GDM1 (cell line): Measurements from ENCODE around the gene ZBTB38.

Experiments
- DNase-seq: peaks from one replicate; lab custom pipeline; 2025; lab: John Stamatoyannopoulos, UW

The ZBTB38 gene

DNA sequence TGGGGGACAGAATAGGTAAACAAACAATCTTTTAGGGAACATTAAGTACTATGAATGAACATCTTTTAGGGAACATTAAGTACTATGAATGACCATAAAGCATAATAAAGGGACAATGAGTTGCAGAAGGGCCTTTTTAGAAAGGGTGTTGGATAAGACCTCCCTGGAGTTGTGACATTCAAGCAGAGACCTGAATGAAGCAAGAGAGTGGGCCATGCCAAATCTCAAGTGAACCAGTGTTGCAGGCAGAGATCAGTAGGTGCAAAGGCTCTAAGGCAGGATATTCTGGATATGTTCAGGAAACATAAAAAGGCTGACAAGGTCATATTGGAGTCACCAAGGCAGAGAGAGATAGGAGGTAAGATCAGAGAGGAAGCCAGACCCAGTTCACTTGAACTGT lies 29.4 kb upstream of the ZBTB38 start:
- DNase-seq, result no peak

DNA sequence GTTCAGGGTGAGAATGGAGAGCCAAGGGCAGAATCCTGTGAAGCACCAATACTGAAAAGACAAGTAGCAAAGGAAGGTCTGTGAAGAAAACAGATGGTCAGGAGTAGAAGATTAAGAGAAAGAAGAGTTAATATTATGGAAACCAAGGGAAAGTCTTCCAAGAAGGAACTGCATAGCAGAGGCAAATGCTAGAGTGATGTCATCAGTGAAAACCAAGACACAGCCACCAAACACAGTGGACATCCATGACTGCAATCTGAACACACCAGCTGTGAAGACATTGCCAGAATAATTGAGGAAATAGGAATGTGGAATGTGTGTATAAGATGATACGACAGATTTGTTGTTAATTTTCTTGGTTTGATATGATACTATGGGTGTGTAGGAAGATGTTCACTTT lies 26.8 kb upstream of the ZBTB38 start:
- no peak for DNase-seq

DNA sequence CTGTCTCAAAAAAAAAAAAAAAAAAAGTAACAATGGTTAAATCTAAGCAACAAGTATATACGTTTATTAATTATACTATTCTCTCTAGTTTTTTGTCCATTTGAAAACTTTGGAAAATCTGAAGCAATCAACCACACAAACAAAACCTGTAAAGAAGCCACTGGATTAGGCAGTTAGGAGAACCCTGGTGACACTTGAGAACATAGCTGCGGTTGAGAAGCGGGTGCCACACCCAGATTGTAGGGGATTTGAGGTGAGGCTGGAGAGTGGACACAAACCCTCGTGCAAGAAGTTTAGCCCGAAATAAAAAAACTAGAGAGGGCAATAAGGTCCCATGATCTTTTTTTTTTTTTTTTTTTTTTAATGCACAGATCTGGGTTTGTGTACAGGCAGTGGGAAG lies 25.9 kb upstream of the ZBTB38 start:
- no peak for DNase-seq

DNA sequence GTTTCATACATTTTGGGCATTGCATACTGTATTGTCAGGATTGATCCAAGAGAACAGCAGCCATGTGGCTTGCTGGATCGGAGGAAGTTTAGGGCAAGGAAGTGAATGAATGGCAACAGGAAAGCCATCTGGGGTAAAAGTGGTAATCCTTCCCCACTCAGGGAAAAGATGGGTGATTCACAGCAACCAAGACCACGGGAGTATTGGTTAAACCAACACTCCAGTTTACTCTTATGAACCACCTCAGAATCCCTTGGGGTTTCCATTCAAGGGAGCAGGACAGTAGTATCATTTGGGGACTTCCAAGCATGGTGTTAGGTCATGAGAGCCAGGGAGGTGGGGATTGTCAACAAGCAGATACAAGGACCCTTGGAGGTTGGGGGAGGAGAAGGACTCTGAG lies 25.2 kb upstream of the ZBTB38 start:
- DNase-seq, result no peak

- DNase-seq, result no peak
These were observed 24.4 kb upstream of the ZBTB38 start for GRCh38 chr3:141343865-141344271.

DNA sequence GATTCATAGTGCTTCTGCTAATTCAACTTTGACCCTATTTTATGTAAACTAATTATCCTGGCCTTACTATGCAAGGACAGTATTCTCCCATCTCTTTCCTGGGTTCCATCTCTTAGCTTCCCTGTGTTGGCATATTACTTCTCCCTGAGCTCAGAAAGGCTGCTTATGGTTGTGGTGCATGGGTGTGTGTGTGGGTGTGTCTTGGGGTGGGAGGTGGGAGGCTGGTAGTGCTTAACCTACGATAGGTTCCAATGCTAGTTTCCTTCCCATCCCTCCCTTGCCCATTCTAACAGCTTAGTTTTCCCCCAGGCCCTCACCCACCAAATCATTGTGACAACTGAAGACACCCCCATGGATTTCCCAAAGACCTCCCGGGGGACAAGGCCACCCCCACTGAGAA lies 22.8 kb upstream of the ZBTB38 start:
- DNase-seq, result no peak

GRCh38 chr3:141346007-141346406 lies 22.3 kb upstream of the ZBTB38 start:
- no peak for DNase-seq

DNA sequence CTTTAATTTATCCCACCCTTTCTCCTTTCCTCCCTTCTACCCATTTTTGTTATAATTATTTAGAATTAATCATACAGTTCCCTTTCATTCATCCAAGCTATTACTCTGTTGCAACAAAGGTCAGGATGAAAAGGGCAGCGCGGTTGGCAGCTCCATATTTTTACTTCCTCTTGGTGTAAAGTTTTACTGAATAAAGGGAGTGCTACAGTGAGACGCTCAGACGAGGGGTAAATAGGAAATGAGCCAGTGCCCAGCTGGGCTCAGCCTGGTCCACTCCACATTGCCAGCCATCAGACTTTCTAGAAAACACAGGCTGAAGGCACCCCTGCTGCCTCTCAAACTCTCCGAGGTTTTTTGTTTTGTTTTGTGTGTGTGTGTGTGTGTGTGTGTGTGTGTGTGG lies 21.9 kb upstream of the ZBTB38 start:
- DNase-seq, result no peak

DNA sequence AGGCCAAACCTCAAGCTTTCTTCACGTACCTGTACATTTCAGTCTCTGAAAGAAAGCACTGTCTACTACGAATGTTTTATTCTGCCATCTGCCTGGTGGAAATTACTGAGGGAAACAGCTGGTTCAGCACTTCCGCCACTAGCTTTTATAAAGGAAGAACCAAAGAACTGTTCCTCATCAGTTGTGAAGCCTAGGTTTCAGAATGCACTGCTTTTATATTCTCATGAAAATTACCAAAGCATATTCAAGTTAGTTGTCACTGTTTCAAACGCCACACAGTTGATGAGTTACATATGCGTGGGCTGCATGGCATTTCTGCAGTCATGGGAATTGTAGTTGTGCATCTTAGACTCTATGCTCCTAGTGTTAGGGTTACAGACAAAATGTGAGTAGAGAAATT lies 21.5 kb upstream of the ZBTB38 start:
- DNase-seq, result no peak

- no peak for DNase-seq
These were observed 19.5 kb upstream of the ZBTB38 start for GRCh38 chr3:141348837-141349236.

GRCh38 chr3:141349711-141350110 lies 18.6 kb upstream of the ZBTB38 start:
- DNase-seq, result no peak

DNA sequence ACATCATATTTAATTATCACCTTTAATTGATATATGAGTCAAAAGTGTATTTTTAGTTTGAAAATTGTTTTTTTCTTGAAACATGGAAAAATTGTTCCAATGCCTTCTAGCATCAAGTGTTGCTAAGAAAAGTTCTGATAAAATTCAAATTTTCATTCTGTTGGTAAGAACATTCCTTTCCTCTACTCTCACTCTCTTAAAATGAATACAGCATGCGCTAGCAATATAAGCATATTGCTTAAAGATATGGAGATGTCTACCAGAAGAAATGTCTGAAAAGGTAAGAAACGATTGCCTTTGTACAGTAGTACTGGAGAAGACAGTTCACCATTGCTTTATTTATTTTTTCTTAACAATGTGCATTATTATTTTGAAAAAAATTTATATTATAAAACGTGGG lies 17.6 kb upstream of the ZBTB38 start:
- no peak for DNase-seq

GRCh38 chr3:141352262-141352984 lies 15.9 kb upstream of the ZBTB38 start:
- DNase-seq, result no peak

GRCh38 chr3:141353652-141354495 lies 14.4 kb upstream of the ZBTB38 start:
- no peak for DNase-seq

DNA sequence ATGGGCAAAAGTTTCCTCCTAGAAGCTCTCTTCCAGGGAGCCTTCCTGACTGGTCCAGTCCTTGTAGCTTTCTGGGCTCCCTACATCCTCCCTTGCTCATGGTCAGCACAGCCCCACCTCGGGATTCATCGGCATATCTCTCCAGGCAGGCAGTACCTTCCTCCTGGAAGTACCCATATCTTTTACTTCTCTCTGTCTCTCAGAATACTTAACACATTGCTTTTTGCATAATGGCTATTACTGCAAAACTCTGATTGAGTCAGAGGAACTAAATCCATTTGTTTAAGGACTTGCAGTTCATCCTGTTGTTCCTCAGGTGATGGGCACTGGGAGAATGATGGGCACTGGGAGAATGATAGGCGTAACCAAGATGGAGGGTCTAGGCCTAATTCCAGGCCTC lies 13.8 kb upstream of the ZBTB38 start:
- no peak for DNase-seq

DNA sequence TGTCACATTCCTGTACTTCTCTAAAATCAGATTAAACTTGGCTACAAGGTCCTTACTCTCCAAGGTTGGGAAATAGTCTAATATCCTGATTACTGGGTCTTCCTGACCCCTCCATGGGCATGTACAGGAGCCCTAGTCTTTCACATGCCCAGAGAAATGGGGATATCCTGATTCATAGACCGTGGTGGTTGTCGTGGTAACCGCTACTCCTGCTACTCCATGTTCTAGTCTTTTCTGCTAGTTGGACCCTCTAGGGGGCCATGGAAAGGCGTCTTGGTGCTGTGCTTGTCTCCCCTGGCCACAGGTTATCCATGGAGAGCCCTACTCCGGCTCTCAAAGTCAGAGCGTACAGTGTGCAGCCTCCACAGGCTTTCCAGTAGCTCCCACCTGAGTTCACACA lies 13.1 kb upstream of the ZBTB38 start:
- DNase-seq, result no peak

DNA sequence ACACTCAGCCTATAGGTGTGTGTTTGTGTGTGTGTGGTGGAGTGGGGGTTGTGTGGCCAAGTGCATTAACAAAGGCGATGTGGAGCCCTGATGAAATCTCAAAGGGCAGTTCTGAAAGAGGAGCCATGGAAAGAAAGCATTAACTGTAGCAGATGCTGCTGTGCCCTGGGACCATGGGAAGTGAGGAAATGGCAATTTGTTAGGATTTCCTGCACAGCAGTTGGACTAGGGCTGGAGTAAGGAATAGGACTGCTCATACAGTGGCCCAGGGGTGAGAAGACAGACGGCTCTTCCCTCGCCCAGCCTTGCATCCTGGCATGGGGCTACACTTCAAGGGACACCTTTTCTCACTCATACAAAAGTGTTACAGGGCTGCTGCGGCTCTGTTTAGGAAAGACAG lies 12.3 kb upstream of the ZBTB38 start:
- DNase-seq, result no peak

DNA sequence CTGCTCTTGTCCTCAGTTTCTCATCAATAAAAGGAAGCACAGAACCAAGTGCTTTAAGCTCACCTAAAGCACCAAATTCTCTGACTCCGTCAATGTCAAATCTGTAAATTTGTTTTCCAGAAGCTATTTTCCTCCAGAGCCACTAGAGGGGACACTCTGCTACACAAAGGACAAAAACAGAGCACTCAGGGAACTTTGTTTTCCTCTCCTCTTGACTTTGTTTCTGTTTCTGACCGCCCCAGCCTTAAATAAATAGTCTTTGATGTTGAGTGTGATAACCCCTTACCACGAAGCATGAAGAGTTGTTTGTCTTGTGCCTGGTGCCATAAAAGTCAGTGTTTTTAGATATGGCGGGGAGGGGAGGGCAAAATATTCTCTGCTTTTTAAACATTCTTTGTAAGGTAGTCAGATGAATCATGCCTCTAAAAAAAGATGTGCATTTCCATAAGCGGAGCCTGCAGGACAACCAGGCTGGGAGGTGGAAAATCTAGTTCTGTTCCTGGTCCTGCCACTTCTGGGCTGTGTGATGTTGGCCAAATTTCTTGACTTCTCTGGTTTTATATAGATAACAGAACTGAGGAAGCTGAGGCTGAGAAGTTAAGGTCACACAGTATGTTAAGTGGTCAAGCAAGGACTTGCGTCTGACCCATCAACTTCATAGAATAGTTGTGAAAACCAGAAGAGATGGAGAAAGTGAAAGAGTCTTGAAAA lies 7.3 kb upstream of the ZBTB38 start:
- DNase-seq, result no peak

DNA sequence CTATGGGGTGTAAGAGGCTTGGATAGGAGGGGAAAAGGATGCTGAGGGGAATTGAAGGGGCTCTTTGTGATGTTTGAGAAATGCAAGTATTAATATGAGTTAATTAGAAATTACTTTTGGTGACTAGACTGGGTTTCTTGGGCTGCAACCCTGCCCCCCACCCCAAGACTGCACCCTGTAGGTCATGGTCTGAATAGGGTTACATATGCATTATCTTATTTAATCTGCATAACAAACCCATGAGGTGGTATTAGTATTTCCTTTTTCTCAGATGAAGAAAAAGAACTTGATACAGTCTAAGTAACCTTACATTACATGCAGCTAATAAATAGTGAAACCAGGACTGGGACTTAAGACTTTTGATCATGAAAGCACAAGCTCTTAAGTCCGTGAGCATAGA lies 5.6 kb upstream of the ZBTB38 start:
- no peak for DNase-seq

DNA sequence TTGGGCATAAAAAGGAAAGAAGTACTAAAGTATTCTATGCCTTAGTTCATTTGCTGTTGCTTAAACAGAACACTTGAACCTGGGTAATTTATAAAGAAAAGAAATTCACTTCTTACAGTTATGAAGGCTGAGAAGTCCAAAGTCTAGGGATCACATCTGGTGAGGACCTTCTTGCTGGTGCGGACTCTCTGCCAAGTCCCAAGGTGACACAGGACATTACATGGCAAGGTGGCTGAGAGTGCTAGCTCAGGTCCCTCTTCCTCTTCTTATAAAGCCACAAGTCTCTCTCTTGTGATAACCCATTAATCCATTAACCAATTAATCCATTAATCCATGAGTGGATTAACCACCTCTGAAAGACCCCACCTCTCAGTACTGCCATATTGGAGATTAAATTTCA lies 3.1 kb upstream of the ZBTB38 start:
- no peak for DNase-seq

DNA sequence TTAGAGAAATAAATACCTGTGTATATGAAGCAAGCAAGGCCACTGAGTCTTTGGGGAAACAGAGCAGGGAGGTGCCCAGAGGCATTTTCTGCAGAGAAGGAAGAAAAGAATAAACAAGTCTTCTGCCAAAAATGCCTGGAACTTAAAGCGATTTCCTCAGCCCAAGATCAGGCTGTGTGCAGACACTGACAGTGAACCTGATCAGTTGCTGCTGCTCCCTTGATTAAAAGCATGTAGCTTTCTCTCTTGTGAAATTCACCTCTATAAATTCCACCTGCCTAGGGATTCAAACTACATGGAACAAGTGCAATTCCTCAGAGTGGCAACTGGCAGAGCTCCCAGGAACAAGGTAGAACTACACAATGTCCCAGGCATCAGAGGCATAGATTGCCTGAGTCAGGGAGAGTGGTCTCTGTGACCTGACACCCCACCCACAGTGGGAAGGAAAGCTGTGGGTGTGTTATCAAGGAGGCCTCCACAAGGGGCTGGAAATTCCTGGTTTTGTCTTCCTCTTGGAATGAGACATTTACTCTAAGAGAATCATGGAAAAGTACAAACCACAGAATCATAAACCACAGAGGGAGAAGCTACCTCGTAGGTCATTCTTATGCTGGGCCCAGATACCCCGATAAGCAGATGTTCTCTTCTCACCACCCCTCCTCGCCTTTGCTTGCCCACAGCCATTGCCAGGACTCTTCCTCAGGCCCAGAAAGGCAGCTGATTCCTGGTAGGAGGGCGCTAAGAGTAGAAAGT lies 1.8 kb upstream of the ZBTB38 start:
- no peak for DNase-seq

DNA sequence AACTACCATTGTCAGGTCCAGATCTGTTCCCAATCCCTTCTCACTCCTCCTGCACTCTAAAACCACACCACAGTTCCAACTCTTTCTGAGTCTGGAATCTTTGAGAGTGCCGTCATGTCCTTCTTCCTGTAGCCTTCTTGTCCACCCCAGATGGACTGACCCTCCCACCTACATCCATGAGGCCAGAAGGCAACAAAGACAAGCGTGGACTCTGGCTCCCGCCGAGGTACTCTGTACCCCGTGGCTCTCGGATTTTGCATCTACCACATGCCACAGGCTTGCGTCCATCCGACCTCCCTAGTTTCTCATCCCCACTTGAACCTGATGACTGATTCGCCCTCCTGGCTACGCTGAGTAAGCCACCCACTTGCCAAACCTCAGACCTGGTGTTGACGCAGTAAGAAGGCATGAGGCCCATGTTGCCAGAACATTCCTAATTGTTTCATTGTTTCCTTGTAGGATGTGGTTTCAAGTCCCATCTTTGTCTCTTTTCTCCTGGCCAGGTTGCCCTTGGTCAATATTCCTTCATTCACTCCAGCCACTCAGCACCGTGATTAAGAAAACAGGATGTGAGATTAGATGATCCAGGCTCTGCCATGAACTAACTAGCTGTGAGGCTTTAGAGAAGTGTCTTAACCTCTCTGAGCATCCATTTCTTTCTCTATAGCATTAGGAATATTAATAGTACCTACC lies 1.1 kb upstream of the ZBTB38 start:
- DNase-seq, result no peak
